RCC 7860 (cell line): ENCODE measurements around the gene HSD17B12.

Source experiments
- DNase-seq: peaks from one replicate; pipeline ENCODE4 v3.0.0-alpha.2; 2015; ENCODE audit warnings: low spot score
- FAIRE-seq: peaks from 2 replicates; lab custom pipeline; 2012; peaks lifted over from hg19 to GRCh38; lab: Jason Lieb, UNC

Gene HSD17B12

GRCh38 chr11:43797337-43797736 lies 116.8 kb downstream of the HSD17B12 start:
- no peak for FAIRE-seq

DNA sequence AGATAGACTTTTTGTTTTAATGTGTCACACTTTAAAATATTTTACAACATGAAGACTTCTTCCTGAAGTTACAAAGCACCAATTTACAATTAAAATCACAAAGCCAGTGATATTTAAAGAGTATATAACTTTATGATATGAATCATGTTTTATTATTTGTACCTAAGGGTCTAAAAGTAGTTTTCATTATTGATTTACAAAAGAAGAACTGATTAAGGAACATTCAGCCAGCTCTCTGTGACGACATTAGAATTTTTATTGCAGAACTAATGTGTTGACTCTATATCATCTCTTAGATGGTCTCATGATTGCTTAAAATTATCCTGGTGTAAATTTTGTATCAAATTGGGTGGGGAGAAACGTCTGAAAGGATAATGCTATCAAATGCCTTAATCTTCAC lies 117.3 kb downstream of the HSD17B12 start:
- FAIRE-seq (no peak), DNase-seq (no peak)

More at GRCh38 chr11:43797337-43797736, 116.8 kb downstream of the HSD17B12 start:
- no peak for DNase-seq

DNA sequence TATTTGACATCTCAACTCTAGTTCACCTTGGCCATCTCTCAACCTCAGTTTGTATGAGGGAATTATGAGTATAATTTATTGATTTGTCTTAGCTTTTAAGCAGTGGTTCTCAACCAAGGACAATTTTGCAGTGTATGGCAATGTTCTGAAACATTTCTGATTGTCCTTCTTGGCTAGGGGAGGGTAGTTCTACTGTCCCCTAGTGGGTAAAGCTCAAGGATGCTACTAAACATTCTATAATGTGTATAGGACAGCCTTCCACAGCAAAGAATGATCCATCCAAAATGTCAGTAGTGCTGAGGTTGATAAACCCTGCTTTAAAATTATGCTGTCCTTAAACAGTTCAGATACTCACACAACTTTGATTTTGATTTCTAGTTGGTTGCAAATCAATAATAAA lies 122.0 kb downstream of the HSD17B12 start:
- DNase-seq (no peak), FAIRE-seq (no peak)

- DNase-seq: no peak
Measured at GRCh38 chr11:43803766-43804165, 123.2 kb downstream of the HSD17B12 start.

GRCh38 chr11:43806976-43807375 lies 126.4 kb downstream of the HSD17B12 start:
- no peak for DNase-seq
- no peak for FAIRE-seq

More at GRCh38 chr11:43803766-43804165, 123.2 kb downstream of the HSD17B12 start:
- FAIRE-seq: no peak

- no peak for DNase-seq
- FAIRE-seq: no peak
Measured at GRCh38 chr11:43810929-43811596, 130.5 kb downstream of the HSD17B12 start.

- DNase-seq: no peak
- no peak for FAIRE-seq
Measured at GRCh38 chr11:43812471-43812870, 131.9 kb downstream of the HSD17B12 start.

GRCh38 chr11:43818220-43818619 lies 137.7 kb downstream of the HSD17B12 start:
- no peak for DNase-seq
- FAIRE-seq: no peak

GRCh38 chr11:43819926-43820325 lies 139.4 kb downstream of the HSD17B12 start:
- DNase-seq: no peak

DNA sequence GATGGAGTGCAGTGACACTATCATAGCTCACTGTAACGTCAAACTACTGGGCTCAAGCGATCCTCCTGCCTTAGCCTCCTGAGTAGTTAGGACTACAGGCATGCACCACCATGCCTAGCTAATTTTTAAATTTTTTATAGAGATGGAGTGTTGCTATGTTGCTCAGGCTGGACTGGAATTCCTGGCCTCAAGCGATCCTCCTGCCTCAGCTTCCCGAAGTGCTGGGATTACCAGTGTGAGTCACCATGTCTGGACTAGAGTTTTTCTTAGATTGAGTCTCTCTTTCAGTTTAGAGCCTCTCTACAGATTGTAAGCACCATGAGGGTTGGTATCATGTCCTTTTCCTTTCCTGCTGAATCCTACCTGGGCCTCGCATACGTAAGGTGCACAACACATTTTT lies 142.8 kb downstream of the HSD17B12 start:
- DNase-seq: no peak
- no peak for FAIRE-seq

More at GRCh38 chr11:43819926-43820325, 139.4 kb downstream of the HSD17B12 start:
- FAIRE-seq: no peak

DNA sequence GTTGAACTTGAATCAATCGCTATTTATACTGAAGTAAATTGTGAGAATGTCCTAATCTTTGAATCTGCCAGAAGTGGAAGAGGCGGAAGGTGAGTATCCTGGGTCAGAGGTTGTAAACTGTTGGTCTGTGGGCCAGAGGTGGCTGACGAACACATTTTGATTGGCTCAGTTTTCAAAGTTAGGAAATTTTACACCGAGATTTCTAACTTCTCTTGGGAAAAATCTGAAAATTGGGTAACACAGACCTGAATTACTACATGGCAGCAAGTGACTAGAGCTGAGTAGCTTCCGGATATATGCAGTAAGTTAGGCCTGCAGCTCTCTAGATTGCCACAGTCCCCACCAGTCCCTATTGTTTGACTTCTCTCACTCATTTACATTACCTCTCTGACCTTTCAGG lies 143.3 kb downstream of the HSD17B12 start:
- FAIRE-seq (no peak), DNase-seq (no peak)

- no peak for DNase-seq
- no peak for FAIRE-seq
Measured at GRCh38 chr11:43825217-43825816, 144.8 kb downstream of the HSD17B12 start.

DNA sequence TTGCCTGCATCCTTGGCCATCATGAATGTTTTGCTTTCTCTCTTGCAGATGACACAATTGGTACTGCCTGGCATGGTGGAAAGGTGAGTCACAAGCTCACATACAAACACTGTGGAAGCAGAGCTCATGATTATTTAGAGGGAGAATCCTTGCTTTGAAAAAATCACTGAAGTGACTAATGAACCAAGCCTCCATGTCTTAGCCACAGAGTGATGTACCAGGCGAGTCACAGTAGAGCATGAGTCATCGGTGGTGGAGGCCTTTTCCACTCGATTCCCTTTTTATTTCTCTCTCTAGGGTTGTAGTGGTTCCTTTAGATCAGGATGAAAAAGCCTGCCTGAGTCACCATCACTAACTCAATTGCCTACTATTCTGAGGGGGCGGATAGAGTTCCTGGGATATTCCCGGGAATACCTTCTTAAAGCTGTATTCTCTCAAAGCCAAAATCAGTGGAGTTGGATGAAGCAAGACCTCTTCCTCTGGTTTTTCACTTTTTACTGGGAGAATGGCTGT lies 150.4 kb downstream of the HSD17B12 start:
- DNase-seq: peak; percentile 98
- peak; percentile 99 for FAIRE-seq

- DNase-seq: no peak
- no peak for FAIRE-seq
Measured at GRCh38 chr11:43832536-43832935, 152.0 kb downstream of the HSD17B12 start.

DNA sequence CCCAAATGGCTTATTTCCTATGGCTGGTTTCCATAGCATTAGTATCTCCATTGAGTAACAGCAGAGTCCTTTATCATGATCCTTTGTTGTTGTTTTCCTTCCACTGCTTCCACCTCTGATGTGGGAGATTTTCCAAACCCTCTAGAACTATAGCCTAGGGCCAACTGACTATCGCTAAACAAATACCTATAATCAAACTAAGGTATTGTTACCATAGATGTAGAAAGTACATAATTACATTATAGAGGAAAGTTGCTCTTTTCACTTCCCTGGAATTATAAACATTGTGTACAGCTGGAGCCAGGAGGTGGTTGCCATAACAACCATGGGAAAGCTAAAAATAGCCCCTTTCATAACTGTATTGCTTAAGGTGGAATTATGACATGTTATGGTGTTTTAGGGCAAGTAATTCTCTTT lies 153.1 kb downstream of the HSD17B12 start:
- FAIRE-seq: no peak

DNA sequence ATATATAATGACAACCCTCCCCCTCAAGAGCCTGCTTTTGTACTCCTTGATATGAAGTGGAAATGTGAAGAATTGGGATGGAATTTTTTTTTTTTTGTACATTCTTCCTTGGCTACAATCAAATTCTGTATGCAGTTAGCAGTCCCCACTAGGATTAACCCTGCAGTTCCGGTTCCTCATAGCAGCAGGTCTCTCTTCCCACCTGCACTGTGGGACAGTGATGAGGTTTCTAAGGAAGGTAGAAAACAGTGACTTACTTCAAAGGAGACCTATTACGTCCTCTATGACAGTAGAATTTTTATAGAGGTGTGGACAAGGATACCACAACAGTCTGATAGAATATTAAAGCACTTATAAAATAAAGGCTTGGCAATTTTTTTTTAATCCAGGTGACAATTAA lies 153.7 kb downstream of the HSD17B12 start:
- FAIRE-seq (no peak), DNase-seq (no peak)

More for the DNA sequence above, 153.1 kb downstream of the HSD17B12 start:
- no peak for DNase-seq

DNA sequence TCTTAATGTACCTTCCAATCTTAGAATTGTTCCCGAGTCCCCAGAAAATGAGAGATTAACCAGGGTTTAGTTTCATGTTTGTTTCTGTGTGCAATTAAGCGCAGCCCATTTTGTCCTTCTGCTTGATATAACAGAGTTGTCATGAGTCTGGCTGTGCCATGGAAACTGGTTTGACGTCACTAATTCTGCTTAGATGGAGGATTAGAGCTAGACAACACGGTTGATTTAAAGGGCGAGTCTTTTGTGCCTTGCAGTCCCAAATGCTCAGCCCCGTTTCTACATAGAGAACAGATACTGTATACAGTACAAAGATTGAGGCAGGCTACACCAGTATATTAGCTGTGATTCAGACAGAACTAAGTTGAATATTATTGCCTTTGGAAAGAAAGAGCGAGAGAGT lies 154.6 kb downstream of the HSD17B12 start:
- FAIRE-seq (no peak), DNase-seq (no peak)

DNA sequence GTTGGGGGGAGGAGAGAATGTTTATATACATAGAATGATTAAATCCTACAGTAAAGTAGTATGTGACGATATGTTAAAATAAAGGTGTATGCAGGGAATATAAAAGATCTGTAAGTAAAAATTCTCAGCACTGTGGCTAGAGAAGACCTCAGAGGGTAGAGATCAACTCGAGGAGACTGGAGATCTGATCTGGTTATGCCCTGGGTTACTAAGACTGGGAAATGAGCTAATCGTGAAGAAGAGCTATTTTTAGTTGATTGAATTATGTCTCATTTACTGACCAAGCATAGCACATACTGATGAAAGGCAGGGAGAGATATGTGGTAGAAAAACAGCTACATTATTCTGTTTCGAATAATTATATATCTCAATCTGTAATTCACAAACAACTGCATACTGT lies 157.3 kb downstream of the HSD17B12 start:
- DNase-seq (no peak), FAIRE-seq (no peak)

GRCh38 chr11:43842021-43842420 lies 161.5 kb downstream of the HSD17B12 start:
- DNase-seq: no peak
- no peak for FAIRE-seq

DNA sequence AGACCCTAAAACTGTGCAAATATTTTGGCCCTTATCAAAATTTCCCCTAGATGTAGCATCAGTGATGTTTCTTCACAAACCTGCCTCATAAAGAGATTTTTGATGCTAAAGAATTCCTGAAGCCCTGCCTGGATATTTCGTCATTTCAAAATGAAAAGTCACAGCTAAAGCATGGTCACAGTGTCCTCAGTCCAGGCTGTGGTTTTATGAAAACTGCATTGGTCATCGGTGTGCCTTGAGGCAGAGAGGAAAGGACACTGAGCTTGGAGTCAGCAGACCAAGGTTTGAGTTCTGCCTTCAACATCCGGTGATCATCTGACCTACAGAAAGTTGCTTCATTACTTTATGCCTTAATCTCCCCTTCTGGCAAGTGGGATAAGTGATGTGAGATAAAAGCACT lies 165.3 kb downstream of the HSD17B12 start:
- DNase-seq: no peak
- no peak for FAIRE-seq

GRCh38 chr11:43852057-43852636 lies 171.6 kb downstream of the HSD17B12 start:
- FAIRE-seq (peak; percentile 11), DNase-seq (peak; percentile 37)

GRCh38 chr11:43853781-43854180 lies 173.2 kb downstream of the HSD17B12 start:
- no peak for DNase-seq
- no peak for FAIRE-seq
